Adipocyte (in vitro differentiated cells): ENCODE measurements around the gene KLHL3.
A peak's percentile ranks its signal among the peaks of the same experiment; 100 is the strongest.

Source experiments
- DNase-seq: peaks from one replicate; pipeline ENCODE4 v3.0.0-alpha.2; 2015; ENCODE audit warnings: low read depth
- H3K27me3 ChIP-seq: replicated peaks from 2 replicates; pipeline ENCODE4 v1.7.0; 2013; ENCODE audit warnings: mild to moderate bottlenecking, low read length, moderate library complexity; ENCODE audit not compliant: control insufficient read depth, insufficient read depth
- H3K36me3 ChIP-seq: 2 replicates; pipeline ENCODE4 v1.7.0; 2013; ENCODE audit warnings: low read length, mild to moderate bottlenecking, moderate library complexity; ENCODE audit not compliant: control insufficient read depth, insufficient read depth, severe bottlenecking
- H3K4me1 ChIP-seq: 2 replicates; pipeline ENCODE4 v1.7.0; 2013; ENCODE audit warnings: mild to moderate bottlenecking, low read length, moderate library complexity; ENCODE audit not compliant: control insufficient read depth, insufficient read depth
- H3K4me3 ChIP-seq: 2 replicates; pipeline ENCODE4 v1.7.0; 2013; ENCODE audit warnings: mild to moderate bottlenecking, low read length, moderate library complexity
- H3K9ac ChIP-seq: 2 replicates; pipeline ENCODE4 v1.7.0; 2013; ENCODE audit warnings: mild to moderate bottlenecking, low read length, moderate library complexity
- H3K9me3 ChIP-seq: 2 replicates; pipeline ENCODE4 v1.7.0; 2013; ENCODE audit warnings: mild to moderate bottlenecking, low read length, moderate library complexity; ENCODE audit not compliant: control insufficient read depth

Gene KLHL3

DNA sequence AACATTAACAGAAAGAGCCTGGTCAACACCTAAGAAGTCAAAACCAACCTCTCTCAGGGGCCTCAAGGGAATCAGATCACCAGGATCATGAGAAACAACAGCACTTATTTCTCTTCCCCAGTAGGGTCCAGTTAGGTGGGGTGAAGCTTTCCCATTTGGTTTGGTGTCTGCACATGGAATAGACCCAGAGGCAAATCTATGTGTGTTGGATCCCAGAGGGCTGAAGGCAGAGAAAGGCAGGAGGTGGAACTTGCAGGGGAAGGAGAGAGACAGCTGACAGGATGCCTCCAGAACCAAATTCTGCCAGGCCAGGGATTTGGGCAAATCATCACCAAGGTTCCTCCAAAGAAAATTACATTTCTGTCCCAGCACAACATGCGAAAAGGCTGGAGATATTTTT, 132.0 kb downstream of the KLHL3 start:
- no peak for DNase-seq
- Histone ChIP-seq H3K9ac (no peak overlapping the region), H3K4me1 (peaks cover 15% of the 10 kb centered on the region), H3K4me3 (no peak overlapping the region), H3K9me3 (no peaks in the 10 kb centered on the region), H3K27me3 (peaks cover 23% of the 10 kb centered on the region), H3K36me3 (no peaks in the 10 kb centered on the region)

DNA sequence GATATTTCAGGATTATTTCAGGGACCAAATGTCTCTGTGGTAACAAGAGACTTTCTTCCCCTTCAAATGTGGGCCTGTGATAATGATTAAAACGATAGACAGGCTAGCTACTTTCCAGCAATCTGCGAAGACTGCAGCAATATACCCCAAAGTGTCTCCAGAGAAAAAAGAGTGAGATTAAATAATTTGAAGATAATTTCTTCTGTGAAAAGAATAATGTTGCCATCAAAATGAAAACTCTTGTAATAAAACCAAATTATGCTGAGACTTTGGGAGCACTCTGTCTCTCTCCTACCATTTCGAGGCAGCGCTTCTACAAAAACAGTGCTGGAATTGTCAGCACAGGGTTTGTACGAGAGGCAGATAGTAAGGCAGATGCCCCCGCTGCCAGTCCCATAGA, 132.5 kb downstream of the KLHL3 start:
- Histone ChIP-seq H3K9ac (no peak overlapping the region), H3K27me3 (peaks cover 28% of the 10 kb centered on the region), H3K4me3 (no peak overlapping the region), H3K36me3 (no peaks in the 10 kb centered on the region), H3K9me3 (no peaks in the 10 kb centered on the region), H3K4me1 (peaks cover 14% of the 10 kb centered on the region)
- DNase-seq = no peak

DNA sequence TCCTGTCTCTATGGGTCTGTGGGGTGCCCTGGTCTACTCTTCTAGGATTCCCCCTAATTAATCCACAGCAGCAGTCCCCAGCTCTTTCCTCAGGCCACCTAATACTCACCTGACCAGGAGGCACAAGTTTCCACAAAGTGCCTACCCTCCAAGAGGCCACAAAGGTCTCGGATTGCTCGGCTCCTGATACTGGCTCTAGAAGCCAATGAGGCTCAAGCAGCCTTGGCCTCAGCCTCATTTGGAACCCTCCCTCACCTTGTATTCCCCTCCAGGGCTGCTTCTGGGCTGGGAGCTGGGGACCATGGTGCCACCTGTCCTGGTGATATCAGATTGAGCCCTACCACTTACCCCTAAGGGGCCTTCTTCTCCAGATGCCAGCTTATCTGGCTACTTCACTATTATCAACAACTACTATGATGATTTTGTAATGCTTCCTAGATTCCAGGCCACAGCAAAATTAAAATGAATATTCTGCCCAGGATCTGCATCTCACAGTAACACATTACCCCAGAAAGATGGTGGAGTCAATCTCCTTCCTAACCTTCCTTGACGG, 133.1 kb downstream of the KLHL3 start:
- no peak overlapping the region for H3K4me3 ChIP-seq
- H3K4me1 ChIP-seq = peaks cover 14% of the 10 kb centered on the region
- H3K27me3 ChIP-seq = peaks cover 34% of the 10 kb centered on the region
- DNase-seq = no peak
- H3K9ac ChIP-seq = no peak overlapping the region
- H3K9me3 ChIP-seq = no peaks in the 10 kb centered on the region
- H3K36me3 ChIP-seq = no peaks in the 10 kb centered on the region

DNA sequence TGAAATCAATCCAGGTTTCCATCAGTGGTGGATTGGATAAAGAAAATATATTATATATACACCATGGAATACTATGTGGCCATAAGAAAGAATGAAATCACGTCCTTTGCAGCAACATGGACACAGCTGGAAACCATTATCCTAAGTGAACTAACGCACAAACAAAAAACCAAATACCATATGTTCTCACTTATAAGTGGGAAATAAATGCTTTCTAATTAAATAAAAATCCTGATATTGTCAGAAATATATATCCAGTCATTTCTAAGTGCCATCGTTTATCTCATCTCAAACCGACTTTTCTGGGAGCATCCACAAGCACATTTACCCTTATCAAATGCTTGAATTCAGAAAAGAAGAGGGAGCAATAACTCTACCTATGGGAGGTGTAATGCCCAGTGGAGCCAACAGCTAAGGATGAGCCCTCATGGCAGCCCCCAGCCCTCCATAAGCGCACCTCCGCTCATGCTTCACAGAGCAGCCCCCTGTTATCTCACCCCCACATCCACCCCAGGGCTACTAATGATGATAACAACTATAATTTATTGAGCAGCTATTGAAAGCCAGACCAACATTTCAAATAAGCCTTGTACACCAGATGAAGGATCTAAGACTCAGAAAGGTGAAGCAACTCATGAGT, 135.0 kb downstream of the KLHL3 start:
- Histone ChIP-seq H3K4me1 (peaks cover 3% of the 10 kb centered on the region), H3K27me3 (peaks cover 35% of the 10 kb centered on the region), H3K36me3 (no peaks in the 10 kb centered on the region), H3K4me3 (no peak overlapping the region), H3K9me3 (no peaks in the 10 kb centered on the region), H3K9ac (no peak overlapping the region)
- DNase-seq = peak; percentile 19

DNA sequence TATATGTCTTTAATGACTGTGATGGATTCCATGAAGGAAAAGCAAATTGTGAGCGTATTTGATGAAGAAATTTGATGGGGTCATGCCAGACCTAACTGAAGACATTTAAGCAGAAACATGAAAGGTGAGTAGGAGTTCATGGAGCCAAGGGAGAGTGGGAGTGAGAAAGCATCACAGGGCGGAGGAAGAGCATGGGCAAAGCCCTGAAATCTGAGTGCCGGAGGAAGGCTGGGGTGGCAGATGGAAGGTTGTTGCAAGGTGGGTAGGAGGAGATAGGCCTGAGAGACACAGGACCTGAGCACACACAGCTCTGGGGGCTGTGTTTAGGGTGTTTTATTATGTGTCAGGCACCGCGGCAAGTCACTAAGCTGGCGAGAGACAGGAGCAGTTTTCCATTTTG, 136.4 kb downstream of the KLHL3 start:
- peaks cover 36% of the 10 kb centered on the region for H3K27me3 ChIP-seq
- DNase-seq = no peak
- no peak overlapping the region for H3K4me3 ChIP-seq
- H3K4me1 ChIP-seq = no peaks in the 10 kb centered on the region
- H3K9ac ChIP-seq = no peak overlapping the region
- no peaks in the 10 kb centered on the region for H3K36me3 ChIP-seq
- no peaks in the 10 kb centered on the region for H3K9me3 ChIP-seq

DNA sequence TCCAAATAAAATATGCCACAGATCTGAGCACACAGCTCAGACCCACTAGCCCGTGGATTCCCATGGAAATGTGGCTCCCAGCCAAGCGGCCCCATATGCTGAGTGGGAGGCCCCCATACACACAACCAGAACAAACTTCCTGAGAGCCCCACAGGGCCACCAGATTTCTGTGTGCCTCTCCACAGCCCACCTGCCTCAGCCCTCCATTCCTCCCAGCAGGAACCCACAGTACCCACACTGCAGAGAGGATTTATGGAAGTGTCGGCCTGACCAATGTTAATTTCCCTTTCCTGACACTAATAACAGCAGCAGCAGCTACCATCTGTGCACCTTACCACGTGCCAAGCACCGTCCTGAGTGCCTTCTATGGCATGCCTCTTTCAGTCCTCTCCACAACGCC, 137.5 kb downstream of the KLHL3 start:
- Histone ChIP-seq H3K9ac (no peak overlapping the region), H3K4me3 (no peak overlapping the region), H3K4me1 (no peaks in the 10 kb centered on the region), H3K9me3 (no peaks in the 10 kb centered on the region), H3K36me3 (no peaks in the 10 kb centered on the region), H3K27me3 (peaks cover 42% of the 10 kb centered on the region)
- DNase-seq = no peak

DNA sequence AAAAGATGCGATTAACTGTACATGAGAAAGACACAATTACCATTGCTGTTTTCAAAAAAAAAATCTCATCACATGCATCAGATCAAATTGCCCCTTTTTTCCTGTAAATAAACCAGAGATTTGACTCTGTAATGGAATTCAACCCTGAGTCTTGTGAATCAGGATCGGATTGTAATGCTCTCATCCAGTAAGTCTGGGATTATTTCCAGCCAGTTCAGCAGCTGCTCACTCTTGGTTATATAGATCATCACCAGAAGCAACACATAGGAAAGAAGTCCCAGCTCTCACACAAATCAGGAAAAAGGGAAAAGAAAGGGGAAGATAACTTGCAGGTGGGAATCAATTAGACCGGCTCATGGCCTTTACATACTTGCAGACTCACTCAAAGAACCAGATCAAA, 138.9 kb downstream of the KLHL3 start:
- H3K9ac ChIP-seq = no peak overlapping the region
- peaks cover 37% of the 10 kb centered on the region for H3K27me3 ChIP-seq
- no peak for DNase-seq
- no peak overlapping the region for H3K4me3 ChIP-seq
- H3K9me3 ChIP-seq = peaks cover 8% of the 10 kb centered on the region
- no peaks in the 10 kb centered on the region for H3K4me1 ChIP-seq
- no peaks in the 10 kb centered on the region for H3K36me3 ChIP-seq

DNA sequence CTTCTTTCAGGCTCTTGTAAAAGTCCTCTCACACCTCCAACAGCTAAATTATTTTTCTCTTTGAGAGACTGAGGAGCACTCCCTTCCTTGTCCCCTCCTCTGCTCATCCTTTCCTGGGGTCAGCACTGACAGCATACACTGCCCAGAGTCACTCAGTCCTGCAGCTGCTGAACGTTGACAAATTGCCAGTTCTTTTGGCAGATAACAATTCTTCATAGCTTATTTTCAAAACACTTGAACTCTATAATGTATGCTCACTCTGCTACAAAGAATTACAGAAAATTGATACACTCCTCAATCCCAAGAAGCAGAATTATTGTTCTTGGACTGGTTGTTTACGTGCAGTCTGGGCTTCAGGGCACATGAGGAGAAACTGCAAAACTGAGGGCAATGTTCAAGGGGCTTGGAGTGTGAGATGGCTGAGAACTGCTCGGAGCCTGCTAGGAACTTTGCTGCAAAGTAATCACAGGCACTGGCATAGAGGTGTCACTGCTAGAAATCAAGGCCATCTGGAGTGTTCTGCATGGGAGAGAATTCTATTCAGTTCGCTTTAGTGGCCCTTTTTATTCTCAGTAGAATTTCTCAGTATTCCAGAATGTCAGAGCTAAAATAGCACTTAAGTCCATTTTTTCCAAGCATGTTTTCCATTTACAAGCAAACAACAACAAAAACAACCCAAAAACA, 140.4 kb downstream of the KLHL3 start:
- no peaks in the 10 kb centered on the region for H3K36me3 ChIP-seq
- H3K9ac ChIP-seq = no peak overlapping the region
- H3K9me3 ChIP-seq = peaks cover 8% of the 10 kb centered on the region
- no peaks in the 10 kb centered on the region for H3K4me1 ChIP-seq
- H3K4me3 ChIP-seq = no peak overlapping the region
- H3K27me3 ChIP-seq = peaks cover 32% of the 10 kb centered on the region
- no peak for DNase-seq

DNA sequence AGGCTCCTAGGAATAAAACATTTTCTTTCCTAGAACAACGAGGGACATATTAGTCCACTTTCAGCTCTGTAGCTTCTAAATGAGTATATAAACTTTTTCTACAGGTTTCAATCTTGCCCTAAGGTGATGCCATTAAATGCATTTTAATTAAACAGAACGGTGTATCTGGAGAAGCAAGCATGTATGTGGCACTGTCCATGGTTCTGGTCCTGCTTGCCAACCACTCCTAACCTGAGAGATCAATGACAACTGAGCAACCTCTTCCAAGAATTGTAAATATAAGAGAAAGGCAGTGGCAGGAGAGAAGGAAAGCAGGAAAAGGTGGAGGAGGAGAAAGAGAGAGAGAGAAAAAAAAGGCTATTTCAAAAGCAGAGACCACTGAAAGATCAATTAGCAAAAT, 141.2 kb downstream of the KLHL3 start:
- DNase-seq = peak; percentile 26
- Histone ChIP-seq H3K4me1 (no peaks in the 10 kb centered on the region), H3K36me3 (no peaks in the 10 kb centered on the region), H3K4me3 (no peak overlapping the region), H3K27me3 (peaks cover 27% of the 10 kb centered on the region), H3K9me3 (peaks cover 8% of the 10 kb centered on the region), H3K9ac (no peak overlapping the region)

DNA sequence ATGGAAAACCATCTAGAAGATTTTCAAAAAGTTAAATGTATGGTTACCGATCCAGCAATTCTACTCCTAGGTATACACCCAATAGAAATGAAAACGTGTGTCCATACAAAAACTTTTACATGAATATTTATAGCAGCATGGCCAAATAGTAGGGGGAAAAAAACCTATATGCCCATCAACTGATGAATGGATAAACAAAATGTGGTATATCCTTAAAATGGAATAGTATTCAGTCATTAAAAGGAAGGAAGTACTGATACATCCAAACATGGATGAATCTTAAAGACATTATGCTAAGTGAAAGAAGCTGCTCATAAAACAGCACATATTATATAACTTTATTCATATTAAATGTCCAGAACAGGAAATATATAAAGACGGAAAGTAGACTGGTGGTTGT, 143.6 kb downstream of the KLHL3 start:
- Histone ChIP-seq H3K36me3 (no peaks in the 10 kb centered on the region), H3K4me3 (no peak overlapping the region), H3K9ac (no peak overlapping the region), H3K9me3 (peaks cover 12% of the 10 kb centered on the region), H3K4me1 (no peaks in the 10 kb centered on the region), H3K27me3 (peaks cover 7% of the 10 kb centered on the region)
- no peak for DNase-seq

DNA sequence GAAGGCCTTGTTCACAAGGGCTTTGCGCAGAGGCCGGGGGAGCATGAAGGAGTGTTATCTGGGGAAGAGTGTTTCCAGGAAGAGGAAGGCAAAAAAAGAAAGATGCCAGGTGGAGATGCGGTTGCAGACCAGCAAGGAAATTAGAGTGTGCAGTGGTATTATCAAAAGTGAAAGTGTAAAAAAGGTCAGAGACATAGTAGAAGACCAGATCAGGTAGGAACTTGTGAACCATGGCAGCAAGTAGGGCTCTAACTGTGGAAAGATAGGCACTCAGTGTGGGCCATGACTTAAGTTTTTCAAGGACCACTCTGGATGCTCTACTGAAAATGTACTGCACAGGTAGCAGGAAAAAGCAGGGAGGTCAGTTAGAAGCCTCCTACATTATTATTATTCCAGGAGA, 146.7 kb downstream of the KLHL3 start:
- H3K9me3 ChIP-seq = peaks cover 30% of the 10 kb centered on the region
- no peaks in the 10 kb centered on the region for H3K4me1 ChIP-seq
- H3K4me3 ChIP-seq = no peak overlapping the region
- H3K9ac ChIP-seq = no peak overlapping the region
- peaks cover 7% of the 10 kb centered on the region for H3K27me3 ChIP-seq
- H3K36me3 ChIP-seq = no peaks in the 10 kb centered on the region
- DNase-seq = no peak
